H9 (cell line): ENCODE measurements around the gene C1orf115. TPM values are rescaled to one million over a fixed set of nuclear protein-coding genes. Genes with fewer than 3 reads are reported as not detected.

Experiments used
- DNase-seq: peaks from one replicate; pipeline ENCODE4 v3.0.0-alpha.2; 2017
- H2AFZ ChIP-seq: one replicate; pipeline ENCODE4 v1.6.1; 2013; ENCODE audit warnings: mild to moderate bottlenecking, low read length, control low read depth, moderate library complexity
- H2AK5ac ChIP-seq: 2 replicates; pipeline ENCODE4 v1.6.1; 2013; ENCODE audit warnings: low read length, control low read depth, mixed read lengths; ENCODE audit not compliant: insufficient read length
- H2BK120ac ChIP-seq: one replicate; pipeline ENCODE4 v1.6.1; 2013; ENCODE audit warnings: low read depth, mild to moderate bottlenecking, low read length, control low read depth, inconsistent platforms; ENCODE audit not compliant: poor library complexity, severe bottlenecking
- H2BK12ac ChIP-seq: 2 replicates; pipeline ENCODE4 v1.6.1; 2013; ENCODE audit warnings: low read length, control low read depth, mixed read lengths, low read depth; ENCODE audit not compliant: insufficient read length
- H2BK15ac ChIP-seq: 2 replicates; pipeline ENCODE4 v1.6.1; 2013; ENCODE audit warnings: low read depth, low read length, control low read depth
- H2BK20ac ChIP-seq: one replicate; pipeline ENCODE4 v1.6.1; 2013; ENCODE audit warnings: low read depth, mild to moderate bottlenecking, low read length, control low read depth, inconsistent platforms; ENCODE audit not compliant: poor library complexity, severe bottlenecking
- H2BK5ac ChIP-seq: 2 replicates; pipeline ENCODE4 v1.6.1; 2013; ENCODE audit warnings: low read length, control low read depth, mixed read lengths; ENCODE audit not compliant: insufficient read length
- H3K14ac ChIP-seq: 2 replicates; pipeline ENCODE4 v1.6.1; 2013; ENCODE audit warnings: low read length, control low read depth; ENCODE audit not compliant: insufficient read depth
- H3K18ac ChIP-seq: 2 replicates; pipeline ENCODE4 v1.6.1; 2013; ENCODE audit warnings: low read depth, mild to moderate bottlenecking, mixed read lengths, low read length, control low read depth; ENCODE audit not compliant: insufficient read length
- H3K23ac ChIP-seq: 2 replicates; pipeline ENCODE4 v1.6.1; 2013; ENCODE audit warnings: low read length, control low read depth, mixed read lengths, low read depth; ENCODE audit not compliant: insufficient read length
- H3K23me2 ChIP-seq: 2 replicates; pipeline ENCODE4 v1.6.1; 2013; ENCODE audit warnings: low read depth, mild to moderate bottlenecking, mixed read lengths, low read length, control low read depth; ENCODE audit not compliant: insufficient read length, poor library complexity, severe bottlenecking
- H3K27ac ChIP-seq: 2 replicates; pipeline ENCODE4 v1.5.1; 2013; ENCODE audit warnings: low read length, control low read depth, mixed read lengths, low read depth; ENCODE audit not compliant: insufficient read length
- H3K27me3 ChIP-seq: 2 replicates; pipeline ENCODE4 v1.6.1; 2013; ENCODE audit warnings: low read length, control low read depth, inconsistent platforms; ENCODE audit not compliant: insufficient read depth
- H3K4ac ChIP-seq: 2 replicates; pipeline ENCODE4 v1.6.1; 2013; ENCODE audit warnings: low read depth, mild to moderate bottlenecking, control low read depth, inconsistent platforms, low read length, moderate library complexity
- H3K4me1 ChIP-seq: 2 replicates; pipeline ENCODE4 v1.6.1; 2013; ENCODE audit warnings: low read length, control low read depth, inconsistent platforms; ENCODE audit not compliant: insufficient read depth
- H3K4me2 ChIP-seq: 2 replicates; pipeline ENCODE4 v1.6.1; 2013; ENCODE audit warnings: low read length, control low read depth, mixed read lengths; ENCODE audit not compliant: insufficient read length, insufficient read depth
- H3K56ac ChIP-seq: 2 replicates; pipeline ENCODE4 v1.6.1; 2013; ENCODE audit warnings: low read depth, mild to moderate bottlenecking, mixed read lengths, low read length, control low read depth; ENCODE audit not compliant: insufficient read length
- H3K79me1 ChIP-seq: 2 replicates; pipeline ENCODE4 v1.6.1; 2013; ENCODE audit warnings: low read depth, mild to moderate bottlenecking, moderate library complexity, low read length, control low read depth, inconsistent platforms; ENCODE audit not compliant: insufficient read depth, poor library complexity, severe bottlenecking
- H3K79me2 ChIP-seq: 2 replicates; pipeline ENCODE4 v1.6.1; 2013; ENCODE audit warnings: low read length, control low read depth, inconsistent platforms; ENCODE audit not compliant: insufficient read depth
- H3K9ac ChIP-seq: 2 replicates; pipeline ENCODE4 v1.6.1; 2013; ENCODE audit warnings: low read length, control low read depth, mixed read lengths; ENCODE audit not compliant: insufficient read length; ENCODE audit errors: extremely low read depth
- H3K9me3 ChIP-seq: one replicate; pipeline ENCODE4 v1.6.1; 2013; ENCODE audit warnings: low read depth, low read length, inconsistent platforms; ENCODE audit not compliant: control insufficient read depth
- H3T11ph ChIP-seq: one replicate; pipeline ENCODE4 v1.6.1; 2013; ENCODE audit warnings: mild to moderate bottlenecking, low read length, control low read depth, inconsistent platforms
- H4K20me1 ChIP-seq: one replicate; pipeline ENCODE4 v1.6.1; 2013; ENCODE audit not compliant: control insufficient read depth, insufficient read length, insufficient read depth
- H4K5ac ChIP-seq: 2 replicates; pipeline ENCODE4 v1.6.1; 2013; ENCODE audit warnings: low read depth, mild to moderate bottlenecking, mixed read lengths, low read length, control low read depth; ENCODE audit not compliant: insufficient read length
- H4K8ac ChIP-seq: replicated peaks from 2 replicates; pipeline ENCODE4 v1.6.1; 2013; ENCODE audit warnings: low read length, control low read depth, mixed read lengths, low read depth; ENCODE audit not compliant: insufficient read length
- H4K91ac ChIP-seq: 2 replicates; pipeline ENCODE4 v1.6.1; 2013; ENCODE audit warnings: low read depth, mild to moderate bottlenecking, moderate library complexity, mixed read lengths, low read length, control low read depth; ENCODE audit not compliant: insufficient read length
- H3K27ac Mint-ChIP-seq, 3 experiments: 2 replicates in 2 of 3; 3 replicates in 1 of 3; pipeline ENCODE4 v1.8.0; 2020 to 2021; ENCODE audit warnings: mixed read lengths in 3 of 3, mild to moderate bottlenecking in 1 of 3, moderate library complexity in 1 of 3
- H3K27me3 Mint-ChIP-seq: 2 replicates; pipeline ENCODE4 v1.8.0; 2021; ENCODE audit warnings: low read depth, mild to moderate bottlenecking, moderate library complexity, mixed read lengths
- H3K36me3 Mint-ChIP-seq, 3 experiments: 2 replicates in 2 of 3; 3 replicates in 1 of 3; pipeline ENCODE4 v1.8.0; 2020 to 2021; ENCODE audit warnings: low read depth in 3 of 3, mixed read lengths in 3 of 3; ENCODE audit not compliant: insufficient read depth in 1 of 3
- H3K4me1 Mint-ChIP-seq, 2 experiments: 2 replicates each; pipeline ENCODE4 v1.8.0; 2020; ENCODE audit warnings: mixed read lengths in 2 of 2
- H3K4me3 Mint-ChIP-seq, 2 experiments: 2 replicates in 1 of 2; 3 replicates in 1 of 2; pipeline ENCODE4 v1.8.0; 2020 to 2021; ENCODE audit warnings: mild to moderate bottlenecking in 2 of 2, mixed read lengths in 2 of 2, moderate library complexity in 1 of 2
- H3K9me3 Mint-ChIP-seq, 2 experiments: 2 replicates in 1 of 2; 3 replicates in 1 of 2; pipeline ENCODE4 v1.8.0; 2020; ENCODE audit warnings: mild to moderate bottlenecking in 2 of 2, mixed read lengths in 2 of 2, moderate library complexity in 1 of 2
- CTCF ChIP-seq: fragments of 200-600 bp; sonication (generic); conservative IDR thresholded peaks from 3 replicates; pipeline ENCODE4 v1.8.0; 2021; ENCODE audit warnings: antibody characterized with exemption, mild to moderate bottlenecking
- WGBS: extraction: QIAGEN DNeasy Blood & Tissue Kit; methylation state at CpG from one replicate; pipeline ENCODE4 v1.1.7; 2013; ENCODE audit warnings: missing lambda C conversion rate, low lambda C conversion rate, mixed read lengths; ENCODE audit not compliant: insufficient read length; ENCODE audit errors: extremely low coverage; 5-methylcytosine and 5-hydroxymethylcytosine counted together
- total RNA-seq: library from RNA; stranded (reverse); gene quantifications from 2 replicates; pipeline ENCODE4 v1.2.1, GENCODE V29; 2021

The C1orf115 gene
- total RNA-seq, 1 experiment from 2014 or later = 6.0 TPM

DNA sequence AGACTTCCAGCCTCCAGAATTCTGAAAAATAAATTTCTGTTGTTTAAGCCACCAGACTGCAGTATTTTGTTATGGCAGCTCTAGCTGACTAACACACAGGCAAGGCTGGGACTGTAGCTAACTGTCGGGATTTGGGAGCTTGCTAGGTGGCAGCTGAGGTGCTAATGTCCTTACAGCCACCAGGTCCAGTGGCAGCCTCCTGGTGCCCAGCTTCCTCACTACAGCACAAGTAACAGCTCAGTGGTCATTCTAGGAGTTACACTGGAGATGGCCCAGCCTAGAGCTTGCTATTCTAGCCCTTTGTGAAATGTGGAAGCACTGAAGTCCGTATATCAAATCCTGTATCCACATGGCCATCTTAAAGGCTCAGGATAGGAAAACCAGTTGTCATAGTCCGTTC is 4.3 kb upstream of the C1orf115 start:
- H3K79me2 ChIP-seq = no peaks in the 10 kb centered on the region
- H3K9ac ChIP-seq = no peak overlapping the region
- H3T11ph ChIP-seq = no peak overlapping the region
- no peak overlapping the region for H4K5ac ChIP-seq
- peaks cover 4 to 8% of the 10 kb centered on the region in 2 experiments for H3K4me1 Mint-ChIP-seq
- H3K14ac ChIP-seq = no peak overlapping the region
- H2BK20ac ChIP-seq = no peak overlapping the region
- no peak overlapping the region for H2AFZ ChIP-seq
- peaks cover 15% of the 10 kb centered on the region for H3K27me3 Mint-ChIP-seq
- peaks cover 8% of the 10 kb centered on the region for H3K23me2 ChIP-seq
- no peak overlapping the region for H3K27ac ChIP-seq
- H3K18ac ChIP-seq = no peak overlapping the region
- no peak overlapping the region for H3K4me3 Mint-ChIP-seq
- no peak overlapping the region for H4K91ac ChIP-seq
- no peaks in the 10 kb centered on the region for H3K9me3 Mint-ChIP-seq
- H2AK5ac ChIP-seq = no peak overlapping the region
- no peak overlapping the region for H2BK12ac ChIP-seq
- no peak overlapping the region for H2BK15ac ChIP-seq
- H3K27ac Mint-ChIP-seq = no peak overlapping the region
- no peak overlapping the region for H2BK120ac ChIP-seq
- H4K20me1 ChIP-seq = no peaks in the 10 kb centered on the region
- no CpG with 5 or more reads among the region's 3 CpGs for WGBS
- no peaks in the 10 kb centered on the region for H3K9me3 ChIP-seq
- H3K4me2 ChIP-seq = no peak overlapping the region
- H3K4ac ChIP-seq = no peak overlapping the region
- no peak overlapping the region for H2BK5ac ChIP-seq
- no peak overlapping the region for H4K8ac ChIP-seq
- peak; percentile 39; the same call in 1 of the 3 replicates for TF ChIP-seq CTCF
- peaks cover under 1% of the 10 kb centered on the region; the same call in 1 of the 2 replicates for H3K27me3 ChIP-seq
- H3K56ac ChIP-seq = no peak overlapping the region
- peak; percentile 59 for DNase-seq
- no peaks in the 10 kb centered on the region for H3K79me1 ChIP-seq
- 0 out of 7 replicates have a peak, but pooled peaks cover 0 to 1% (median 0%) of the 10 kb centered on the region in 3 experiments for H3K36me3 Mint-ChIP-seq
- H3K23ac ChIP-seq = no peak overlapping the region
- H3K4me1 ChIP-seq = no peaks in the 10 kb centered on the region
